Smooth muscle cell (in vitro differentiated cells): ENCODE data around the gene HLA-DQA2. TPM values are rescaled to one million over a fixed set of nuclear protein-coding genes. Genes with fewer than 3 reads are reported as not detected.

Experiments
- DNase-seq: peaks from one replicate; lab custom pipeline; 2025; ENCODE audit not compliant: unreplicated experiment; lab: John Stamatoyannopoulos, UW
- H2AFZ ChIP-seq: fragments of 200-600 bp; sonication (generic); 2 replicates; pipeline ENCODE4 v1.6.0; 2016; ENCODE audit warnings: antibody characterized with exemption, low read depth, mild to moderate bottlenecking
- H3F3A ChIP-seq: fragments of 200-600 bp; sonication (generic); 2 replicates; pipeline ENCODE4 v1.6.0; 2017; ENCODE audit warnings: antibody characterized with exemption, low read depth
- H3K27ac ChIP-seq: fragments of 200-600 bp; sonication (generic); 2 replicates; pipeline ENCODE4 v1.5.1; 2016; ENCODE audit warnings: low read depth, mild to moderate bottlenecking
- H3K27me3 ChIP-seq: fragments of 200-600 bp; sonication (generic); 2 replicates; pipeline ENCODE4 v1.6.1; 2016; ENCODE audit warnings: low read depth, mild to moderate bottlenecking
- H3K36me3 ChIP-seq: fragments of 200-600 bp; sonication (generic); 2 replicates; pipeline ENCODE4 v1.5.1; 2016; ENCODE audit warnings: low read depth
- H3K4me1 ChIP-seq: fragments of 200-600 bp; sonication (generic); 2 replicates; pipeline ENCODE4 v1.5.1; 2016; ENCODE audit warnings: low read depth
- H3K4me2 ChIP-seq: fragments of 200-600 bp; sonication (generic); 2 replicates; pipeline ENCODE4 v1.6.0; 2016; ENCODE audit warnings: mild to moderate bottlenecking
- H3K4me3 ChIP-seq: fragments of 200-600 bp; sonication (generic); 2 replicates; pipeline ENCODE4 v1.5.1; 2016; ENCODE audit warnings: mild to moderate bottlenecking
- H3K79me2 ChIP-seq: fragments of 200-600 bp; sonication (generic); 2 replicates; pipeline ENCODE4 v1.6.0; 2016; ENCODE audit warnings: low read depth, mild to moderate bottlenecking
- H3K9ac ChIP-seq: fragments of 200-600 bp; sonication (generic); 2 replicates; pipeline ENCODE4 v1.6.0; 2016; ENCODE audit warnings: low read depth
- H3K9me3 ChIP-seq: fragments of 200-600 bp; sonication (generic); replicated peaks from 2 replicates; pipeline ENCODE4 v1.5.1; 2016; ENCODE audit warnings: low read depth
- H4K20me1 ChIP-seq: fragments of 200-600 bp; sonication (generic); 2 replicates; pipeline ENCODE4 v1.6.0; 2016; ENCODE audit warnings: low read depth
- WGBS: methylation state at CpG from one replicate; pipeline ENCODE4 v1.1.7; 2016; ENCODE audit warnings: low lambda C conversion rate; 5-methylcytosine and 5-hydroxymethylcytosine counted together
- microRNA-seq: library from miRNA; unstranded; fragments of <30 nt; microRNA quantifications from one replicate; pipeline ENCODE4, GENCODE V29; 2016; ENCODE audit warnings: borderline number of aligned reads
- polyA plus RNA-seq: library from polyadenylated mRNA; unstranded; fragments of >200 nt; fragmentation: Nextera tagmentation; extraction: Ambion mirVana; gene quantifications from 2 replicates; pipeline ENCODE4 v1.2.1, GENCODE V29; 2016
- small RNA-seq: library from RNA; depleted of rRNA; stranded (forward); fragments of <200 nt; gene quantifications from one replicate; pipeline ENCODE3, GENCODE V24; 2014
- total RNA-seq: library from RNA; depleted of rRNA; stranded (reverse); fragments of >200 nt; gene quantifications from 2 replicates; pipeline ENCODE4 v1.2.3, GENCODE V29; 2014
- TF ChIP-seq, protein P1 (sequence below): fragments of 200-600 bp; sonication (generic); IDR thresholded peaks from 2 replicates; pipeline ENCODE4 v1.5.1; 2017; ENCODE audit warnings: borderline replicate concordance, mild to moderate bottlenecking, antibody characterized with exemption; ENCODE audit not compliant: insufficient read depth, poor library complexity, severe bottlenecking

HLA-DQA2 gene
- total and polyA plus RNA-seq, 2 experiments from 2014 or later: not detected

DNA sequence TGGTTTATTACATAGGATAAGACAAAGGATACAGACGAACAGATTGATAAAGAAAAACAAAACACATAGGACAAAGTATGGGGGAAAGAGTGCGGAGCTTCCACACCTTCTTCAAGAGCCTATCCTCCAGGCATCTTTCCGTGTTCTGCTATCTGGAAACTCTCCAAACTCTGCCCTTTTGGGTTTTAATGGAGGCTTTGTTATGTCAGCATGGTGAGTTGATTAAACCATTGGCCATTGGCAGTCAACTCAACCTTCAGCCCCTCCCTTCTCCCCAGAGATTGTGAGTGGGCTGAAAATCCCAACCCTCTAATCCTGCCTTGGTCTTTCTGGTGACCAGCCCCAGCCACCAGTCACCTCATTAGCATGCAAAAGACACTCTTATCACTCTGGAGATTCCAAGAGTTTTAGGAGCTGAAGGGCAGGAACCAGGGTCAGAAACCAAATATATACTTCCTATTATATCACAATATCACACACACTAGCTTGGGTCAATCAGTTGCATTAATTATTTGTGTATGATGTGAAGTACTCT lies 51.8 kb downstream of the HLA-DQA2 start:
- Histone ChIP-seq H4K20me1 (no peaks in the 10 kb centered on the region), H3K4me1 (peaks cover 3% of the 10 kb centered on the region), H3K9ac (no peak overlapping the region), H3F3A (no peaks in the 10 kb centered on the region), H3K27me3 (peaks cover 4% of the 10 kb centered on the region), H3K9me3 (no peaks in the 10 kb centered on the region), H2AFZ (no peak overlapping the region), H3K4me2 (no peak overlapping the region), H3K79me2 (no peaks in the 10 kb centered on the region), H3K36me3 (no peaks in the 10 kb centered on the region), H3K4me3 (no peak overlapping the region), H3K27ac (no peak overlapping the region)
- WGBS: 52% methylated on average over 3 of the region's 3 CpGs
- no peak for DNase-seq
- TF ChIP-seq, protein P1, sequence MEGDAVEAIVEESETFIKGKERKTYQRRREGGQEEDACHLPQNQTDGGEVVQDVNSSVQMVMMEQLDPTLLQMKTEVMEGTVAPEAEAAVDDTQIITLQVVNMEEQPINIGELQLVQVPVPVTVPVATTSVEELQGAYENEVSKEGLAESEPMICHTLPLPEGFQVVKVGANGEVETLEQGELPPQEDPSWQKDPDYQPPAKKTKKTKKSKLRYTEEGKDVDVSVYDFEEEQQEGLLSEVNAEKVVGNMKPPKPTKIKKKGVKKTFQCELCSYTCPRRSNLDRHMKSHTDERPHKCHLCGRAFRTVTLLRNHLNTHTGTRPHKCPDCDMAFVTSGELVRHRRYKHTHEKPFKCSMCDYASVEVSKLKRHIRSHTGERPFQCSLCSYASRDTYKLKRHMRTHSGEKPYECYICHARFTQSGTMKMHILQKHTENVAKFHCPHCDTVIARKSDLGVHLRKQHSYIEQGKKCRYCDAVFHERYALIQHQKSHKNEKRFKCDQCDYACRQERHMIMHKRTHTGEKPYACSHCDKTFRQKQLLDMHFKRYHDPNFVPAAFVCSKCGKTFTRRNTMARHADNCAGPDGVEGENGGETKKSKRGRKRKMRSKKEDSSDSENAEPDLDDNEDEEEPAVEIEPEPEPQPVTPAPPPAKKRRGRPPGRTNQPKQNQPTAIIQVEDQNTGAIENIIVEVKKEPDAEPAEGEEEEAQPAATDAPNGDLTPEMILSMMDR: no peak

DNA sequence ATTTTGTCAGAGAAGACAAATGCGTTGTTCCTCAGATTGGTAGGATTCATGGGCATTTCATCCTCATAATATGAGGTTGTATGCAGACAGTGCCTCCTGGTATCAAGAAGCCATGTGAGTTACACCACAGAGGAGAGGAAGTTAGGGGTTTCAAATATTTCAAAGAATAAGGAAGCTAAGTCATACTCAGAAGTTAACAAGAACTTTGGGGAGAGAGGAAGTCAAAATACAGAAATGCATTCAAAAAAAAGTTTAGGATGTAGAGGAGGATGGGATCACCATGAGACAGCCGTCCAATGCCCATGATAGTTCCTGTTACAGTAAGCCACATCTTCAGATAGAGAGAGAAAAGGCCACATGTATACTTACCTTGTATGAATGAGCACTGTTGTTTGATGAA lies 53.3 kb downstream of the HLA-DQA2 start:
- Histone ChIP-seq H4K20me1 (no peaks in the 10 kb centered on the region), H3K9ac (no peak overlapping the region), H3K4me2 (no peak overlapping the region), H2AFZ (no peak overlapping the region), H3K27ac (no peak overlapping the region), H3K79me2 (no peaks in the 10 kb centered on the region), H3K9me3 (no peaks in the 10 kb centered on the region), H3K27me3 (peaks cover 4% of the 10 kb centered on the region), H3K4me1 (peaks cover 3% of the 10 kb centered on the region), H3K4me3 (no peak overlapping the region), H3K36me3 (no peaks in the 10 kb centered on the region), H3F3A (no peaks in the 10 kb centered on the region)
- WGBS: 92% methylated on average over 2 of the region's 2 CpGs
- TF ChIP-seq, protein P1: no peak
- DNase-seq: no peak

Small RNAs within 50 kb of the gene (microRNA-seq; reads per million reads assigned to microRNA genes)
- not detected for gene MIR3135B

Small RNAs within 50 kb of the gene (small RNA-seq; reads per million reads assigned to genes)
- not detected for gene MIR3135B

Other genes starting within 250 kb of the HLA-DQA2 start
- gene HLA-DRB5, start 211.1 kb upstream of the HLA-DQA2 start, total RNA-seq: 7.8 and 10.4 TPM in 2 replicates
- 7.9 and 32.0 TPM in 2 replicates for gene HLA-DRB5, start 211.1 kb upstream of the HLA-DQA2 start, polyA plus RNA-seq
- 22.4 and 32.9 TPM in 2 replicates for gene HLA-DRB1, start 151.5 kb upstream of the HLA-DQA2 start, total RNA-seq
- 28.5 and 82.4 TPM in 2 replicates for gene HLA-DRB1, start 151.5 kb upstream of the HLA-DQA2 start, polyA plus RNA-seq
- 1.0 TPM in 1 of 2 replicates, not detected in the other for gene HLA-DQA1, start 104.0 kb upstream of the HLA-DQA2 start, total RNA-seq
- not detected in 2 replicates for gene HLA-DQA1, start 104.0 kb upstream of the HLA-DQA2 start, polyA plus RNA-seq
- gene HLA-DQB1, start 74.7 kb upstream of the HLA-DQA2 start, total RNA-seq: 6.5 and 6.6 TPM in 2 replicates
- gene HLA-DQB1, start 74.7 kb upstream of the HLA-DQA2 start, polyA plus RNA-seq: 8.7 and 28.0 TPM in 2 replicates
- not detected in 2 replicates for gene HLA-DQB2, start 22.1 kb downstream of the HLA-DQA2 start, total RNA-seq
- gene HLA-DQB2, start 22.1 kb downstream of the HLA-DQA2 start, polyA plus RNA-seq: not detected in 2 replicates
- 0.09 and 1.4 TPM in 2 replicates for gene HLA-DOB, start 75.6 kb downstream of the HLA-DQA2 start, total RNA-seq
- not detected in 2 replicates for gene HLA-DOB, start 75.6 kb downstream of the HLA-DQA2 start, polyA plus RNA-seq
- 5.3 and 6.1 TPM in 2 replicates for gene TAP2, start 97.3 kb downstream of the HLA-DQA2 start, total RNA-seq
- gene TAP2, start 97.3 kb downstream of the HLA-DQA2 start, polyA plus RNA-seq: 0.40 and 1.5 TPM in 2 replicates
- gene PSMB8, start 102.7 kb downstream of the HLA-DQA2 start, total RNA-seq: 5.0 and 10.2 TPM in 2 replicates
- gene PSMB8, start 102.7 kb downstream of the HLA-DQA2 start, polyA plus RNA-seq: 16.7 and 22.2 TPM in 2 replicates
- 11.2 and 13.7 TPM in 2 replicates for gene TAP1, start 112.3 kb downstream of the HLA-DQA2 start, total RNA-seq
- 18.4 and 22.4 TPM in 2 replicates for gene TAP1, start 112.3 kb downstream of the HLA-DQA2 start, polyA plus RNA-seq
- gene PSMB9, start 112.8 kb downstream of the HLA-DQA2 start, total RNA-seq: 0.63 TPM in 1 of 2 replicates, not detected in the other
- gene PSMB9, start 112.8 kb downstream of the HLA-DQA2 start, polyA plus RNA-seq: 1.7 and 2.2 TPM in 2 replicates
- not detected in 2 replicates for gene HLA-DMB, start 199.6 kb downstream of the HLA-DQA2 start, total RNA-seq
- not detected in 2 replicates for gene HLA-DMB, start 199.6 kb downstream of the HLA-DQA2 start, polyA plus RNA-seq
- gene HLA-DMA, start 211.7 kb downstream of the HLA-DQA2 start, total RNA-seq: 0.90 and 3.1 TPM in 2 replicates
- gene HLA-DMA, start 211.7 kb downstream of the HLA-DQA2 start, polyA plus RNA-seq: 4.0 and 4.8 TPM in 2 replicates
- 205 and 244 TPM in 2 replicates for gene BRD2, start 227.2 kb downstream of the HLA-DQA2 start, total RNA-seq
- 162 and 197 TPM in 2 replicates for gene BRD2, start 227.2 kb downstream of the HLA-DQA2 start, polyA plus RNA-seq